ENCODE data around the gene VDAC1. TPM values are rescaled to one million over a fixed set of nuclear protein-coding genes. Genes with fewer than 3 reads are reported as not detected.

Gene VDAC1
- total and polyA plus RNA-seq, 2 donors (not counting 3 experiments of a cell fraction or from before 2014, with no cell fraction given), result 116 to 247 TPM

- FAIRE-seq, result no peak
Observed at GRCh38 chr5:134029156-134029555, 24.4 kb upstream of the VDAC1 start.

More at GRCh38 chr5:134029156-134029555, 24.4 kb upstream of the VDAC1 start:
- H3K79me2 ChIP-seq (ENCODE audit: control insufficient read depth, insufficient read depth, low read length), result no peaks in the 10 kb centered on the region
- CTCF ChIA-PET, result interaction anchor here (6.8 kb wide), 1 partner anchor 13 kb away, joined by 145 read pairs; no protein-coding TSS in a partner anchor
- DNase-seq (ENCODE audit: low read depth, low spot score), result no peak
- no peaks in the 10 kb centered on the region for H3K36me3 ChIP-seq (ENCODE audit: control insufficient read depth in 2 of 2, extremely low read depth in 1 of 2, insufficient read depth in 2 of 2, low read length in 2 of 2)
- dilution Hi-C loops (cut with MboI; ENCODE audit: extremely low pct_ligation_motif_present, low sequenced_read_pairs), result no loop called here
- POLR2A ChIA-PET, result no interaction called here
- TF ChIP-seq POLR2AphosphoS5 (IDR thresholded peaks at IDR 0.05; ENCODE audit: insufficient read depth, low read depth, low read length) (no peak), JUN (IDR thresholded peaks at IDR 0.05; ENCODE audit: borderline replicate concordance, insufficient read depth, insufficient read length, low read depth) (no peak), MYC (IDR thresholded peaks at IDR 0.05; ENCODE audit: low read depth, low read length) (no peak), CTCF (IDR thresholded peaks at IDR 0.05; ENCODE audit: extremely low read depth in 1 of 2, insufficient read depth in 1 of 2, low read depth in 1 of 2, low read length in 2 of 2) (no peak), POLR2A (IDR thresholded peaks at IDR 0.05; ENCODE audit: low read depth, low read length) (no peak), FOS (IDR thresholded peaks at IDR 0.05; ENCODE audit: borderline replicate concordance, insufficient read depth, low read length) (no peak), MAX (IDR thresholded peaks at IDR 0.05; ENCODE audit: insufficient read depth, insufficient read length) (no peak), GATA2 (IDR thresholded peaks at IDR 0.05; ENCODE audit: insufficient read depth, insufficient read length, low read depth, low read length) (no peak), EZH2 (IDR thresholded peaks at IDR 0.05; ENCODE audit: borderline replicate concordance, low read depth, low read length, severe bottlenecking) (no peak)
- H3K27ac ChIP-seq (ENCODE audit: insufficient read depth, low read depth, low read length), result no peak overlapping the region
- H3K9me1 ChIP-seq (replicated peaks; ENCODE audit: control insufficient read depth, extremely low read depth, insufficient read depth, low read length), result no peaks in the 10 kb centered on the region
- H3K4me2 ChIP-seq (ENCODE audit: insufficient read depth, low read length), result no peak overlapping the region
- no peak overlapping the region for H2AFZ ChIP-seq (ENCODE audit: low read depth, low read length)
- H3K9ac ChIP-seq (replicated peaks; ENCODE audit: extremely low read depth, insufficient read depth, low read length), result no peak overlapping the region
- H3K9me3 ChIP-seq (replicated peaks; ENCODE audit: control insufficient read depth, insufficient read depth, low read length), result no peaks in the 10 kb centered on the region
- BruUV-seq (replicated peaks), result no TSS peak
- no peak overlapping the region for H3K4me3 ChIP-seq (replicated peaks in 1 of 3; ENCODE audit: insufficient read depth in 1 of 3, low read depth in 1 of 3, low read length in 3 of 3)
- H3K4me1 ChIP-seq (ENCODE audit: control insufficient read depth, extremely low read depth, insufficient read depth, low read length), result peaks cover 4% of the 10 kb centered on the region
- intact Hi-C loops (cut with micrococcal nuclease), result no loop called here
- no peaks in the 10 kb centered on the region for H3K27me3 ChIP-seq (ENCODE audit: control insufficient read depth in 2 of 2, insufficient read depth in 2 of 2, low read length in 2 of 2)
- no peaks in the 10 kb centered on the region for H4K20me1 ChIP-seq (replicated peaks; ENCODE audit: control insufficient read depth, extremely low read depth, insufficient read depth, low read length)

Measured in endothelial cell of umbilical vein (primary cell).